Activated naive CD4-positive, alpha-beta T cell treated with anti-CD3 and anti-CD28 coated beads, Interleukin-2, amount 50 U/mL, for 72 hours (primary cell): Measurements from ENCODE around the gene SPATS2. TPM values are rescaled to one million over a fixed set of nuclear protein-coding genes. Genes with fewer than 3 reads are reported as not detected.
"Not testable (repeated sequence)": the region's sequence is repeated elsewhere in the genome, so short reads cannot be mapped to it uniquely, and the experiment has no call there.

ENCODE experiments used
- ATAC-seq, 2 donors: fragments of 150-1000 bp; cut with Tn5 transposase; 2 replicates each; pipeline ENCODE4 v1.10.0; 2021; ENCODE audit warnings: mild to moderate bottlenecking in 2 of 2, moderate library complexity in 2 of 2
- DNase-seq, 2 donors: peaks; one replicate each; pipeline ENCODE4 v3.0.0; 2021 to 2022; ENCODE audit warnings: low spot score in 2 of 2
- H3K27ac Mint-ChIP-seq, 2 donors: one replicate each; pipeline ENCODE4 v1.8.0; 2022; ENCODE audit warnings: mild to moderate bottlenecking in 2 of 2, mixed read lengths in 2 of 2
- H3K36me3 Mint-ChIP-seq, 2 donors: one replicate each; pipeline ENCODE4 v1.8.0; 2022; ENCODE audit warnings: mixed read lengths in 2 of 2
- H3K9me3 Mint-ChIP-seq, 2 donors: one replicate each; pipeline ENCODE4 v1.8.0; 2022; ENCODE audit warnings: mixed read lengths in 2 of 2
- total RNA-seq, 2 donors: library from RNA; stranded (reverse); gene quantifications; one replicate each; pipeline ENCODE4 v1.2.3, GENCODE V29; 2022

The SPATS2 gene
- total RNA-seq, 2 donors from 2014 or later = 14.3 to 20.8 TPM

DNA sequence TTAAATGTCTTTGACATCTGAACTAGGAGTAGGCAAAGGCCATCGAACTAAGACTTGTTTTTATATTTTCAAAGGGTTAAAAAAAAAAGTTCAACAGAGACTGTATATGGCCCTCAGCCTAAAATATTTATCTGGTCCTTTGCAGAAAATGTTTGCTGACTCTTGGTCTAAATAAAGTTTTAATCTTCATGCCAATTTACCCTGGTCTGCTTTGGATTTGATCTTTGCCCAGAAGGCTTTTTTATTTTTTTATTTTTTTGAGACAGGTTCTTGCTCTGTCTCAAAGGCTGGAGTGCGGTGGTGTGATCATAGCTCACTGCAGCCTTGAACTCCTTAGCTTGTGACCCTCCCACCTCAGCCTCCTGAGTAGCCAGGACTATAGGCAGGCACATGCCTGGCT lies 47.1 kb downstream of the SPATS2 start:
- no peak for ATAC-seq
- no peaks in the 10 kb centered on the region for H3K9me3 Mint-ChIP-seq

DNA sequence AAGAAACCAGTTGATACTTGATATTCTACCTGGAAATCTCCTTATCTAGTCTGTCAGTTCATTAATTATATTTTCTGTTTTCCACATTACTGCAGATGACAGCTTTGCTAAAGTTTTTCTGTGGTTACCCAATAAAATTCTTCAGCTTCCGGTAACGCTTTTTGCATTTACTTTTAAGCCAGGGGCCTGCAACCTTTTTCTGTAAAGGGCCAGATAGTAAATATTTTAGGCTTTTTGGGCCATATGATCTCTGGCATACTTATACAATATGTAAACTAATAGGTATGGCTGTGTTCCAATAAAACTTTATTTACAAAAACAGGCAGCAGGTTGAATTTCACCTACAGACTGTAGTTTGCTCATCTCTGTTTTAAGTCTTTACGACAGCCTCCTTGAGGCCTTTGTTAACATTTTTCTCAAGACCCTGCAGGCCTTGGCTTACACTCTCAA lies 48.3 kb downstream of the SPATS2 start:
- H3K36me3 Mint-ChIP-seq = no peaks in the 10 kb centered on the region
- H3K27ac Mint-ChIP-seq = no peak overlapping the region
- no peaks in the 10 kb centered on the region for H3K9me3 Mint-ChIP-seq
- DNase-seq = no peak
- ATAC-seq = no peak

More for the DNA sequence above, 47.1 kb downstream of the SPATS2 start:
- H3K36me3 Mint-ChIP-seq = no peaks in the 10 kb centered on the region
- H3K27ac Mint-ChIP-seq = no peak overlapping the region
- DNase-seq = no peak

DNA sequence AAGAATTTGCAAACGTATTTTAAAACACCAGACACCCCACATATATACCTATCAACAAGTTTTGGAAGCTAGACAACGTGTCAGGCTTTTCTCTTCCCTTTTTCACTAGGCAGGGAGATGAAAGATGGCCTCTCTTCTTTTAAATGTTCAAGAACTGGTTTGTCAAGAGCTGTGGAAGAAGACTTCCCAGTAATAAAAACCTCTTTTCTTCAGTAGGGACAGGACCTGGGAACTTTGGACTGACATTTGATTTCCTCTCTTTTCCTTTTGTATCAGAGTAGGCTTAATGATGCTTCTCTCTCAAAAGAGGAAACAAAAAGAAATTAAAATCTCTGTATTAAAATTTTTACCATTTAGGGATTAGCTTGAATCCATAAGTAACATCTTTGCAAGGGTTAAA lies 49.6 kb downstream of the SPATS2 start:
- Mint-ChIP-seq H3K9me3 (no peaks in the 10 kb centered on the region), H3K36me3 (no peaks in the 10 kb centered on the region), H3K27ac (no peak overlapping the region)
- no peak for ATAC-seq
- no peak for DNase-seq

DNA sequence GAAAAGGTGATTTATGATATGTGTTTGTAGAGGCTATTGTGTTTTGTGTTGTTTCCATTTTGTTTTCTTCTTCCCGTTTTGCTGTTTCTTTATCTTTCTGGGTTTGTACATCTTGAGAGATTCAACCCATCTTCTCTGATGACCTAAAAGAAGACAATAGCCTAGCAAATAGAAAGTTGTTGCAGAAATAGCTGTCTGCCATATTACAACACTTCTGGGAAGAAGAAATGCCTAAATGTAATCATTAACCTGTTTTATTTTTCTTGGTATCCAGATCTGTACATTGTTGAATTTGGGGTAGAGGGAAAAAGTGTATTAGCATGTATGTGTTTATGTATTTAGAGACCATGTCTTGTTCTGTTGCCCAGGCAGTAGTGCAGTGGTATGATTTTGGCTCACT lies 50.3 kb downstream of the SPATS2 start:
- ATAC-seq = no peak
- H3K36me3 Mint-ChIP-seq = no peaks in the 10 kb centered on the region
- no peak for DNase-seq
- H3K9me3 Mint-ChIP-seq = no peaks in the 10 kb centered on the region
- H3K27ac Mint-ChIP-seq = no peak overlapping the region

DNA sequence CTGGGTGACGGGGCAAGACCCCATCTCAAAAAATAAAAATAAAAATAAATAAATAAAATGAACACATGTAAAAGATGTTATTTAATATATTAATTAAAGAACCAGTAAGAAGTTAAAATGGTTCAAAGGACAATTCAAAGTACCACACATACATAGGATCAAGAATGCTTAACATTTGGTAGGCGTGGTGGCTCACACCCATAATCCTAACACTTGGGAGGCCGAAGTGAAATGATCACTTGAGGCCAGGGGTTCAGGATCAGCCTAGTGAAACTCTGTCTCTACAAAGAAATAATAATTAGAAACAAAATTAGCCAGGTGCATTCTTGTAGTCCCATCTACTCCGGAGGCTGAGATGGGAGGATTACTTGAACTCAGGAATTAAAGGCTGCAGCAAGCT lies 53.3 kb downstream of the SPATS2 start:
- ATAC-seq = no peak
- Mint-ChIP-seq H3K36me3 (no peaks in the 10 kb centered on the region), H3K9me3 (no peaks in the 10 kb centered on the region), H3K27ac (no peak overlapping the region)
- DNase-seq = no peak

GRCh38 chr12:49422114-49422513 lies 54.9 kb downstream of the SPATS2 start:
- ATAC-seq (no peak), DNase-seq (no peak)
- peaks cover 0 to 11% of the 10 kb centered on the region in 2 donors for H3K36me3 Mint-ChIP-seq
- no peaks in the 10 kb centered on the region for H3K9me3 Mint-ChIP-seq
- H3K27ac Mint-ChIP-seq = no peak overlapping the region

- H3K9me3 Mint-ChIP-seq = no peaks in the 10 kb centered on the region
- H3K27ac Mint-ChIP-seq = no peak overlapping the region
- DNase-seq = no peak
Observed at GRCh38 chr12:49428793-49429192, 61.5 kb downstream of the SPATS2 start.

DNA sequence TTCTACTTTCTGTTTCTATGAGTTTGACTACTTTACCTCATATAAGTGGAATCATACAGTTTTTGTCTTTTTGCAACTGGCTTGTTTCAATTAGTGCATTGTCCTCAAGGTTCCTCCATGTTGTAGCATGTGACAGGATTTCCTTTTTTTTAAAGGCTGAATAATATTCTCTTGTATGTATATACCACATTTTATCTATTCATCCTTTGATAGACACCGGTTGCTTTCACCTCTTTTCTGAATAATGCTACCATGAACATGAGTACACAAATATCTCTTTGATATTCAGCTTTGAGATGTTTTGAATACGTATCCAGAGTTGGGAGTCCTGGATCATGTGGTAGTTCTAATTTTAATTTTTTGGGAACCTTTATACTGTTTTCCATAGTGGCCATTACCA lies 65.4 kb downstream of the SPATS2 start:
- H3K36me3 Mint-ChIP-seq = no peaks in the 10 kb centered on the region
- no peak overlapping the region for H3K27ac Mint-ChIP-seq
- no peaks in the 10 kb centered on the region for H3K9me3 Mint-ChIP-seq
- ATAC-seq (no peak), DNase-seq (no peak)

More at GRCh38 chr12:49428793-49429192, 61.5 kb downstream of the SPATS2 start:
- H3K36me3 Mint-ChIP-seq = peaks cover 0 to 11% of the 10 kb centered on the region in 2 donors
- ATAC-seq = no peak

- H3K9me3 Mint-ChIP-seq, DNase-seq, H3K27ac Mint-ChIP-seq, H3K36me3 Mint-ChIP-seq, ATAC-seq: not testable (repeated sequence)
Observed at GRCh38 chr12:49436799-49437198, 69.5 kb downstream of the SPATS2 start.

- Mint-ChIP-seq H3K9me3 (no peaks in the 10 kb centered on the region), H3K27ac (no peak overlapping the region), H3K36me3 (no peaks in the 10 kb centered on the region)
- no peak for DNase-seq
- ATAC-seq = no peak
Observed at GRCh38 chr12:49439042-49439441, 71.8 kb downstream of the SPATS2 start.

DNA sequence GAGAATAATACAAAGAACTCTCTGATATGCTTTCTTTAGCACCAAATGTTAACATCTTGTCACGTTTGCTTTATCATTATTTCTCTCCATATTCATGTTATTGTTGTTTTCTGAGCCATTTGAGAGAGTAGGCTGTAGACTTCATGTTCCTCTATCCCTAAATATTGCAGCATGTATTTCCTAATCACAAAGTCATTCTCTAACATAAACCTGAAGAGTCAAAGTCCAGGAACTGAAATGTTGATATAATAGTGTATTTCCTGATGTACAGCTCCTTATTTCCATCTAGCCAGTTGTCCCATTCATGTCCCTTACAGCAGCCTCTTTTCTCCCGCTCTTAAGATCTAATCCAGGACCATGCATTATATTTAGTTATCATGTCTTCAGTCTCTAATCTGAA lies 72.8 kb downstream of the SPATS2 start:
- Mint-ChIP-seq H3K36me3 (no peaks in the 10 kb centered on the region), H3K9me3 (no peaks in the 10 kb centered on the region), H3K27ac (no peak overlapping the region)
- DNase-seq = no peak
- no peak for ATAC-seq

DNA sequence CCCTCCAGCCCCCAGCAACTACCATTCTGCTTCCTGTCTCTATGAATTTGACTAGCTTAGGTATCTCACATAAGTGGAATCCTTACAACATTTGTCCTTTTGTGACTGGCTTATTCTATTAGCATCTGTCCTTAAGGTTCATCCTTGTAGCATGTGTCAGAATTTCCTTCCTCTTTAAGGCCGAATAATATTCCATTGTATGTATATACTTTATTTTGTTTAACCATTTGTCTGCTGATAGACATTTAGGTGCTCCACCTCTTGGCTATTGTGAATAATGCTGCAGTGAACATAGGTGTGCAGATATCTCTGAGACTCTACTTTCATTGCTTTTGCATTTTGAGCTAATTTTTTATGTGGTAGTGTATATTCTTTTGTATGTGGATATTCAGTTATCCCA lies 75.7 kb downstream of the SPATS2 start:
- no peak for ATAC-seq
- no peak for DNase-seq
- H3K9me3 Mint-ChIP-seq = no peaks in the 10 kb centered on the region
- H3K36me3 Mint-ChIP-seq = peaks cover 0 to 6% of the 10 kb centered on the region in 2 donors
- no peak overlapping the region for H3K27ac Mint-ChIP-seq

- no peak overlapping the region for H3K27ac Mint-ChIP-seq
- no peak for DNase-seq
- H3K36me3 Mint-ChIP-seq = peaks cover 0 to 29% of the 10 kb centered on the region in 2 donors
- H3K9me3 Mint-ChIP-seq = peaks cover 0 to 3% of the 10 kb centered on the region in 2 donors
- no peak for ATAC-seq
Observed at GRCh38 chr12:49446571-49446970, 79.3 kb downstream of the SPATS2 start.

GRCh38 chr12:49448858-49449257 lies 81.6 kb downstream of the SPATS2 start:
- Mint-ChIP-seq H3K9me3 (peaks cover 0 to 3% of the 10 kb centered on the region in 2 donors), H3K27ac (no peak overlapping the region), H3K36me3 (peaks cover 0 to 29% of the 10 kb centered on the region in 2 donors)
- ATAC-seq (no peak), DNase-seq (no peak)

DNA sequence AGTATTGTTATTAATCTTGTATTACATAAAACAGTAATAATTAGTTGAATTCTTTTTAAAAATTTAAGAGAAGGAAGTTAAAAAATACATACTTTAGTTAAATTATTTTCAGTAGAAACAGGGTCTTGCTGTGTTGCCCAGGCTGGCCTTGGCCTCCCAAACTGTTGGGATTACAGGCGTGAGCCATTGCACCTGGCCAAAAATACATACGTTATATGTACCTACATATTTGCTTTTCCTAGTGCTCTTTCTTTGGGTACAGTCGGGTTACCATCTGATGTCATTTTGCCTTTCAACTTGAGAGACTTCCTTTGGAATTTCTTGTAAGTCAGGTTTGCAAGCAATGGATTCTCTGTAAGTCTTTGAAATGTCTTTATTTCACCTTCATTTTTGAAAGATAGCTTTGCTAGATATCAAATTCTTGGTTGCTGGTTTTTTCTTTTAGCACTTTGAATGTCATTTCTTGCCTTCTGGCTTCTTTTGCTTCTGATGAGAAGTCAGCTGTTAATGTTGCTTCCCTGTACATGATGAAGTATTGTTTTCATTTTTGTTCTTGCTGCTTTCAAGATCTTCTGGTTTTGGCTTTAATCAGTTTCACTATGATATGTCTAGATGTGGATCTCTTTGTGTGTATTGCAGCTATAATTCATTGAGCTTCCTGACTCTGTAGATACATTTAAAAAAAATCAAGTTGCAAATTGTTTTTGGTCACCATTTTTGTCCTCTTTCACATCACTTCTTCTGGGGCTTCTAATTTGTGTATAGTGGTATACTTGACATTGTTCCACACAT lies 84.4 kb downstream of the SPATS2 start:
- no peak for DNase-seq
- Mint-ChIP-seq H3K36me3 (peaks cover 0 to 29% of the 10 kb centered on the region in 2 donors), H3K9me3 (peaks cover 0 to 3% of the 10 kb centered on the region in 2 donors), H3K27ac (peak overlapping the region; percentile 66 to 86)
- ATAC-seq = peak; percentile 92 to 98

DNA sequence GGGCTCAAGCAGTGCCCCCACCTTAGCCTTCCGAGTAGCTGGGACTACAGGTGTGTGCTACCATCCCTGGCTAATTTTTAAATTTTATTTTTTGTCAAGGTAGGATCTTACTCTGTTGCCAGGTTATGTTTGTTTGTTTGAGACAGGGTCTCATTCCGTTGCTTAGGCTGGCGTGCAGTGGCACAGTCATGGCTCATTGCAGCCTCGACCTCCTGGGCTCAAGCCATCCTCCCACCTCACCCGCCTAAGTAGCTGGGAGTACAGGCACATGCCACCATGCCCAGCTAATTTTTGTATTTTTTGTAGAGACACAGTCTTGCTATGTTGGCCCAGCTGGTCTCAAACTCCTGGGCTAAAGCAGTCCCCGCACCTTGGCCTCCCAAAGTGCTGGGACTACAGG lies 88.2 kb downstream of the SPATS2 start:
- H3K36me3 Mint-ChIP-seq = peaks cover 0 to 6% of the 10 kb centered on the region in 2 donors
- no peak for DNase-seq
- H3K9me3 Mint-ChIP-seq = no peaks in the 10 kb centered on the region
- no peak for ATAC-seq
- no peak overlapping the region for H3K27ac Mint-ChIP-seq

- peaks cover 0 to 1% of the 10 kb centered on the region in 2 donors for H3K36me3 Mint-ChIP-seq
- ATAC-seq = no peak
- no peaks in the 10 kb centered on the region for H3K9me3 Mint-ChIP-seq
- H3K27ac Mint-ChIP-seq = no peak overlapping the region
- no peak for DNase-seq
Observed at GRCh38 chr12:49456131-49456679, 88.9 kb downstream of the SPATS2 start.

DNA sequence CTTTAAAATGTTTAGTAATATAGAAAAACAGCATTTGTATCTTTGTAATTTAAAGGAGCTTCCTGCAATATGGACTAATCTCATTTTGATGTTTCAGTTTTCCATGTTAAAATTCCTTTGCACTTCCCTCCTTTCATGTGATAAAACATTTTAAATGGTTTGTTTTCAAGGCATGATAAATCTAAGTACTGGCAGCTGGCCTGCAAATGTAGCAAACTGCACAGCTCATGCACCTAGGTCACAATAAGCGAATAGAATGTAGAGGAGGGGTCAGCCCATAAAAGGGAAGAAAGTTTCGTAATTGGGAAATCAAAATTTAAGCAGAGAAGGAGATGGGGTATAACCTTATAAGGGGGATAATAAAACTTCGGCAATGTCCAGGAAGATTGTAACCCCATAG lies 91.6 kb downstream of the SPATS2 start:
- DNase-seq (no peak), ATAC-seq (no peak)
- no peaks in the 10 kb centered on the region for H3K36me3 Mint-ChIP-seq
- H3K27ac Mint-ChIP-seq = no peak overlapping the region
- no peaks in the 10 kb centered on the region for H3K9me3 Mint-ChIP-seq
